MM.1S (cell line): ENCODE results near the gene PAK1.

ENCODE experiments used
- CTCF ChIP-seq: fragments of 300-600 bp; sonication (generic); IDR thresholded peaks from 2 replicates; pipeline ENCODE4 v1.5.1; 2016; ENCODE audit warnings: antibody characterized with exemption, low read length, mixed read lengths
- EZH2 ChIP-seq: fragments of 300-600 bp; sonication (generic); optimal IDR thresholded peaks from 2 replicates; pipeline ENCODE3; 2017; ENCODE audit warnings: low read depth, mild to moderate bottlenecking, antibody characterized with exemption, low read length, mixed read lengths
- EZH2phosphoT487 ChIP-seq: fragments of 300-600 bp; sonication (generic); IDR thresholded peaks from 2 replicates; pipeline ENCODE4 v1.6.1; 2018; ENCODE audit warnings: antibody characterized with exemption, low read length

- TF ChIP-seq CTCF, result no peak
- TF ChIP-seq EZH2, result no peak
- no peak for TF ChIP-seq EZH2phosphoT487
These were observed 186.8 kb downstream of the PAK1 start for GRCh38 chr11:77287136-77287535.
